ENCODE measurements around the gene MRPL52.

MRPL52 gene

GRCh38 chr14:22837750-22838538, 8.3 kb downstream of the MRPL52 start:
- no peak for TF ChIP-seq ZFX (IDR thresholded peaks at IDR 0.05; ENCODE audit: borderline replicate concordance)
- TF ChIP-seq, protein P1, sequence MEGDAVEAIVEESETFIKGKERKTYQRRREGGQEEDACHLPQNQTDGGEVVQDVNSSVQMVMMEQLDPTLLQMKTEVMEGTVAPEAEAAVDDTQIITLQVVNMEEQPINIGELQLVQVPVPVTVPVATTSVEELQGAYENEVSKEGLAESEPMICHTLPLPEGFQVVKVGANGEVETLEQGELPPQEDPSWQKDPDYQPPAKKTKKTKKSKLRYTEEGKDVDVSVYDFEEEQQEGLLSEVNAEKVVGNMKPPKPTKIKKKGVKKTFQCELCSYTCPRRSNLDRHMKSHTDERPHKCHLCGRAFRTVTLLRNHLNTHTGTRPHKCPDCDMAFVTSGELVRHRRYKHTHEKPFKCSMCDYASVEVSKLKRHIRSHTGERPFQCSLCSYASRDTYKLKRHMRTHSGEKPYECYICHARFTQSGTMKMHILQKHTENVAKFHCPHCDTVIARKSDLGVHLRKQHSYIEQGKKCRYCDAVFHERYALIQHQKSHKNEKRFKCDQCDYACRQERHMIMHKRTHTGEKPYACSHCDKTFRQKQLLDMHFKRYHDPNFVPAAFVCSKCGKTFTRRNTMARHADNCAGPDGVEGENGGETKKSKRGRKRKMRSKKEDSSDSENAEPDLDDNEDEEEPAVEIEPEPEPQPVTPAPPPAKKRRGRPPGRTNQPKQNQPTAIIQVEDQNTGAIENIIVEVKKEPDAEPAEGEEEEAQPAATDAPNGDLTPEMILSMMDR (IDR thresholded peaks at IDR 0.05) = no peak
- H3K27ac ChIP-seq = no peak overlapping the region

- H3K27ac ChIP-seq = no peak overlapping the region
- TF ChIP-seq, protein P1 (IDR thresholded peaks at IDR 0.05) = no peak
- no peak for TF ChIP-seq ZFX (IDR thresholded peaks at IDR 0.05; ENCODE audit: borderline replicate concordance)
Observed at GRCh38 chr14:22838631-22839041, 8.9 kb downstream of the MRPL52 start.

DNA sequence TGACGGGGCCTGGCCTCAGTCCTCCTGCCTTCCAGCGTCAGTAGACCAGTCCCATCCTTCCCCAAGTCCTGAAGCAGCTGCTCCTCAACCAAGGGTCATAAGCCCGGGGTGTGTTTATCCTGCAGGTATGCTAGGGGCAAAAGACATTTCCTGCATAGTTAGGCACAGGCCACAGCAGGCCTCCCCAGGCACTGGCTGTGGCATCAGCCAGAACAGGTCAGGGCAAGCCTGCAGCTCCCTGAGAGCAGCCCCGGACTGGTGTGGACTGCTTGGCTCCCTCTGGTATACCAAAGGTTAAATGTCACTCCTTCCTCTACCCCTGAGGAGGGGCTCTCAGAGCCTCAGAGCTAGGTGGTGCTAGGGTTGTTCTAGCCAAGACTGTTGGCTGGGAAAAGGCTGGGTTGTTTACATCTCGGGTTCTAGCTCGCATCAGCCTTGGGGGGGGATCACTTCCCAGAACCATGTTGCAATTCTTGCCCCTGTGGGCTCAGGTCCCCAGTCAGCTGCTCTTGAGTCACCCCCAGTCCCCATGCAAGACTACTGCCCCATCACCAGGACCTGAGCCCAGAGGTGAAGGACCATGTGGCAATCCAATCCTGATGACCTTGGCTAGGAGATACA, 9.6 kb downstream of the MRPL52 start:
- no peak overlapping the region for H3K27ac ChIP-seq
- TF ChIP-seq ZFX (IDR thresholded peaks at IDR 0.05; ENCODE audit: borderline replicate concordance) = no peak
- TF ChIP-seq, protein P1 (IDR thresholded peaks at IDR 0.05) = no peak

DNA sequence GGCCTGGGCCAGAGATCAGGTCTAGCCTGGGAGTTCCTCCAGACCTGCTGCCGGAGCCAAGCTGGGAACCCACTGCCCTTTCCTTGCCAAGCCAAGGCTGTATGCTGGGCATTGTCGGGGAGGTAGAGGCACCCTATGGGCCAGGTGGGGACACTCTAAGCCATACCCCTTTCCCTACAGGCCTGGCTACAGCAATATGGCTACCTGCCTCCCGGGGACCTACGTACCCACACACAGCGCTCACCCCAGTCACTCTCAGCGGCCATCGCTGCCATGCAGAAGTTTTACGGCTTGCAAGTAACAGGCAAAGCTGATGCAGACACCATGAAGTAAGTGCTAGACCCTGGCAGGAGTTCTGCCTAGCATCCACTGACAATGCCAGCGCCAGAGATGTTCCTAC, 11.6 kb downstream of the MRPL52 start:
- no peak for TF ChIP-seq ZFX (IDR thresholded peaks at IDR 0.05; ENCODE audit: borderline replicate concordance)
- TF ChIP-seq, protein P1 (IDR thresholded peaks at IDR 0.05) = no peak

DNA sequence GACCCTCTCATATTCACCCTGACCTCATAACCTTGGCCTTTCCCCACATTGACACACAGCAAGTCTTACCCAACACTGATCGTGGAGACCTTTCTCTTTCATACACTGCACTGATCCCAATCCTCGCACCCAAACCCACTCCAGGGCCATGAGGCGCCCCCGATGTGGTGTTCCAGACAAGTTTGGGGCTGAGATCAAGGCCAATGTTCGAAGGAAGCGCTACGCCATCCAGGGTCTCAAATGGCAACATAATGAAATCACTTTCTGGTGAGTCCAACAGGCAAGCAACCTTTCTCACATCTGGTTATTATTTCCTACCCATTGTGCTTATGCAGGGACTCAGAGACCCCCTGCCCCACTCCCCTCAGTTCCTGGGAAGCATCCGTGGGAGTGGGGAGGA, 12.1 kb downstream of the MRPL52 start:
- TF ChIP-seq ZFX (IDR thresholded peaks at IDR 0.05; ENCODE audit: borderline replicate concordance) = no peak
- no peak overlapping the region for H3K27ac ChIP-seq

More for the DNA sequence above, 11.6 kb downstream of the MRPL52 start:
- H3K27ac ChIP-seq = no peak overlapping the region

DNA sequence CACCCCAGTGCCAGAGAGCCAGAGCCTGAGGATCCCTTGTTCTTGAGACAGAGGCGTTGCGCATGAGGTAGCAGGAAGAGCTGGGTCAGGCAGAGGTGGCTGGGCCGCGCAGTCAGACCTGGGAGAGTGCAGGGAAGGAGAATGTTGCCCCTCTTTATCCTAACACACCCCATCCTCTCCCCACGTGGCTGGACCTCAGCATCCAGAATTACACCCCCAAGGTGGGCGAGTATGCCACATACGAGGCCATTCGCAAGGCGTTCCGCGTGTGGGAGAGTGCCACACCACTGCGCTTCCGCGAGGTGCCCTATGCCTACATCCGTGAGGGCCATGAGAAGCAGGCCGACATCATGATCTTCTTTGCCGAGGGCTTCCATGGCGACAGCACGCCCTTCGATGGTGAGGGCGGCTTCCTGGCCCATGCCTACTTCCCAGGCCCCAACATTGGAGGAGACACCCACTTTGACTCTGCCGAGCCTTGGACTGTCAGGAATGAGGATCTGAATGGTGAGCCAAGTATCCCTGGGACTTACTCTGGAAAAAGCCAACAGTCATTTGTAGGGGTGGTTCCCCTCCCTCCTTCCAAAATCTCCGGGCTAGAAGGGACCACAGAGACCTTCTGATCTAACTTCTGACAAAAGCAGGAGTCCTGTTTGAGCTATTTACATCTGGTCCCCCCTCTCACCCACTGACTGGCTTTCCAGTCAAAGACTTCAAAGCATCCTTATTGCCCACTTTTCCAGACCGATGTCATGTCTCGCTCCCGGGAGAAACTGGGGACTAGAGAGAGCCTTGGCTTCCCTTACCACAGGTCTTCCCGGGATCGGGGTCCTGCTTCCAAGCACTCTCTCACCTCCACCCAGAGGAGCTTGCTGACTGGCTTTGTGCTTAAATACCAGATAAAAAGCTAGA, 12.8 kb downstream of the MRPL52 start:
- TF ChIP-seq, protein P1 (IDR thresholded peaks at IDR 0.05) = no peak
- TF ChIP-seq ZFX (IDR thresholded peaks at IDR 0.05; ENCODE audit: borderline replicate concordance) = no peak
- H3K27ac ChIP-seq = no peak overlapping the region

DNA sequence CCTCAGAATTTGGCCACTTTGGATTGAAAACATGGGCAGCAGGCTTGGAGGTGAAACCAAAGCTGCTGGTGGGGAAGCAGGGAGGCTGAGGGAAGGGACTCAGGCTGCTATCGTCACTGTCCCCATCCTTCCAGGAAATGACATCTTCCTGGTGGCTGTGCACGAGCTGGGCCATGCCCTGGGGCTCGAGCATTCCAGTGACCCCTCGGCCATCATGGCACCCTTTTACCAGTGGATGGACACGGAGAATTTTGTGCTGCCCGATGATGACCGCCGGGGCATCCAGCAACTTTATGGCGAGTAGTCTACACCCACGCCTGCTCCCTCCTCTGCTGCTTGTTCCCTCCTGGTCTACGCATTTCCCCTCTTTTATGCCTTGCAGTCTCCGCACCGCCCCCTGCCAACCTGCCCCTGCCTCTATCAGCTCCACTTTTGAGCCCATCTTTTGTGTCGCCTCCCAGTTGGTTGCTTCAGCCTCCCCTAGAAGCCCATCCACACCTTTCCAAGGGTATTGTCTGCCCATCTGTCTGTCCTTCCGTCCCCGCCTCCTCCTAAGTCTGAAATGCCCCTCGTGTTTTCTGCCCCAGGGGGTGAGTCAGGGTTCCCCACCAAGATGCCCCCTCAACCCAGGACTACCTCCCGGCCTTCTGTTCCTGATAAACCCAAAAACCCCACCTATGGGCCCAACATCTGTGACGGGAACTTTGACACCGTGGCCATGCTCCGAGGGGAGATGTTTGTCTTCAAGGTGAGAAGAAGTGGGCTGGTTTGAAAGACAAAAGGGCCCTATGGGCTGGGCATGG, 13.6 kb downstream of the MRPL52 start:
- H3K27ac ChIP-seq = no peak overlapping the region
- no peak for TF ChIP-seq ZFX (IDR thresholded peaks at IDR 0.05; ENCODE audit: borderline replicate concordance)
- TF ChIP-seq, protein P1 (IDR thresholded peaks at IDR 0.05) = no peak
